HCT116 (cell line): ENCODE measurements around the gene ARPC1B. TPM values are rescaled to one million over a fixed set of nuclear protein-coding genes. Genes with fewer than 3 reads are reported as not detected.

ENCODE experiments used
- ATAC-seq: fragments of 200-7000 bp; cut with Tn5 transposase; 2 replicates; pipeline ENCODE4 v1.9.1; 2020; ENCODE audit warnings: mild to moderate bottlenecking, moderate library complexity
- BruUV-seq: library from RNA; stranded (reverse); fragments of 400-500 nt; replicated peaks from 2 replicates; lab custom pipeline; 2021; lab: Mats Ljungman, UMichigan
- CTCF ChIA-PET: fragments of 300-600 bp; sonication (Branson Sonifier 250); formaldehyde crosslinking; loops from one replicate; lab custom pipeline; 2021; ENCODE audit warnings: antibody characterized with exemption; lab: Charles Lee
- POLR2A ChIA-PET: fragments of 300-600, 350-600 bp; sonication (Branson Sonifier 250); formaldehyde crosslinking; loops from one replicate; lab custom pipeline; 2021; ENCODE audit warnings: antibody characterized with exemption; lab: Charles Lee
- RAD21 ChIA-PET, 2 experiments: fragments of 300-600 bp; sonication (Branson Sonifier 250); formaldehyde crosslinking; loops; one replicate each; lab custom pipeline; 2023; ENCODE audit warnings: low total read pairs in 2 of 2; ENCODE audit not compliant: uncharacterized antibody in 2 of 2, unreplicated experiment in 2 of 2, low non-redundant PET in 1 of 2; lab: Charles Lee
- DNase-seq: peaks from one replicate; pipeline ENCODE4 v3.0.0-alpha.2; 2010; ENCODE audit warnings: low read depth, low spot score
- H2AFZ ChIP-seq: fragments of 200-600 bp; shearing (Covaris generic), sonication (generic); 2 replicates; pipeline ENCODE4 v1.6.1; 2017; ENCODE audit warnings: low read depth, mixed run types, mixed read lengths, antibody characterized with exemption, low read length; ENCODE audit not compliant: poor library complexity, severe bottlenecking
- H3K27ac ChIP-seq: 2 replicates; pipeline ENCODE4 v1.5.1; 2012; ENCODE audit warnings: low read depth, low read length
- H3K27me3 ChIP-seq: fragments of 200-600 bp; sonication (generic); 2 replicates; pipeline ENCODE4 v1.6.1; 2016; ENCODE audit warnings: mixed run types, low read length, mixed read lengths; ENCODE audit not compliant: insufficient read depth
- H3K36me3 ChIP-seq, 2 experiments: fragments of 200-500 bp in 1 of 2; fragments of 200-600 bp in 1 of 2; sonication (Bioruptor generic) in 1 of 2; sonication (generic) in 1 of 2; 2 replicates each; pipeline versions ENCODE4 v1.5.1 to v1.6.1; 2014 to 2016; ENCODE audit warnings: low read length in 2 of 2, inconsistent platforms in 1 of 2, mixed read lengths in 1 of 2, mixed run types in 1 of 2; ENCODE audit not compliant: insufficient read depth in 2 of 2, control insufficient read depth in 1 of 2
- H3K4me1 ChIP-seq, 2 experiments: fragments of 200-600 bp in 1 of 2; sonication (generic) in 1 of 2; 2 replicates each; pipeline versions ENCODE4 v1.5.1 to v1.6.1; 2012 to 2017; ENCODE audit warnings: low read length in 2 of 2, inconsistent platforms in 1 of 2, mild to moderate bottlenecking in 1 of 2, mixed read lengths in 1 of 2, mixed run types in 1 of 2, moderate library complexity in 1 of 2; ENCODE audit not compliant: insufficient read depth in 2 of 2, control insufficient read depth in 1 of 2
- H3K4me2 ChIP-seq: fragments of 200-600 bp; sonication (generic); 2 replicates; pipeline ENCODE4 v1.6.1; 2017; ENCODE audit warnings: mixed run types, low read length, mixed read lengths
- H3K4me3 ChIP-seq, 2 experiments: fragments of 200-600 bp in 1 of 2; sonication (generic) in 1 of 2; replicated peaks in 1 of 2; 2 replicates each; pipeline ENCODE4 v1.5.1; 2011 to 2016; ENCODE audit warnings: low read length in 2 of 2, control low read depth in 1 of 2, low read depth in 1 of 2, mild to moderate bottlenecking in 1 of 2, mixed read lengths in 1 of 2, mixed run types in 1 of 2
- H3K79me2 ChIP-seq: fragments of 200-600 bp; sonication (generic); 2 replicates; pipeline ENCODE4 v1.6.1; 2017; ENCODE audit warnings: mild to moderate bottlenecking, mixed run types, low read length, moderate library complexity, mixed read lengths; ENCODE audit not compliant: insufficient read depth
- H3K9ac ChIP-seq: fragments of 200-600 bp; sonication (generic); 2 replicates; pipeline ENCODE4 v1.6.1; 2016; ENCODE audit warnings: low read length, mixed read lengths
- H3K9me2 ChIP-seq: fragments of 200-600 bp; sonication (generic), shearing (Covaris generic); 2 replicates; pipeline ENCODE4 v1.6.1; 2017; ENCODE audit warnings: mixed run types, mild to moderate bottlenecking, moderate library complexity; ENCODE audit not compliant: insufficient read depth
- H3K9me3 ChIP-seq, 2 experiments: fragments of 200-500 bp in 1 of 2; fragments of 200-600 bp in 1 of 2; sonication (Bioruptor generic) in 1 of 2; sonication (generic) in 1 of 2; 2 replicates each; pipeline ENCODE4 v1.6.1; 2014 to 2017; ENCODE audit warnings: low read length in 2 of 2, mixed read lengths in 2 of 2, inconsistent platforms in 1 of 2, low read depth in 1 of 2, mild to moderate bottlenecking in 1 of 2, mixed run types in 1 of 2, moderate library complexity in 1 of 2; ENCODE audit not compliant: control insufficient read depth in 1 of 2, insufficient read depth in 1 of 2
- H4K20me1 ChIP-seq: fragments of 200-600 bp; sonication (generic), shearing (Covaris generic); 2 replicates; pipeline ENCODE4 v1.6.1; 2017; ENCODE audit warnings: mixed run types, mild to moderate bottlenecking, moderate library complexity; ENCODE audit not compliant: insufficient read depth
- CBX3 ChIP-seq: IDR thresholded peaks from 2 replicates; pipeline ENCODE4 v1.6.1; 2012; ENCODE audit warnings: low read depth
- EZH2 ChIP-seq: fragments of 200-600 bp; sonication (generic); IDR thresholded peaks from 2 replicates; pipeline ENCODE4 v1.6.1; 2017; ENCODE audit warnings: antibody characterized with exemption, mixed run types
- FOSL1 ChIP-seq: IDR thresholded peaks from 2 replicates; pipeline ENCODE4 v1.6.1; 2012; ENCODE audit warnings: low read depth
- JUND ChIP-seq: IDR thresholded peaks from 2 replicates; pipeline ENCODE4 v1.6.1; 2012
- POLR2A ChIP-seq: IDR thresholded peaks from 2 replicates; pipeline ENCODE4 v1.7.0; 2011; ENCODE audit warnings: borderline replicate concordance; ENCODE audit not compliant: insufficient read depth, insufficient read length; ENCODE audit errors: extremely low read depth
- POLR2AphosphoS5 ChIP-seq: IDR thresholded peaks from 2 replicates; pipeline ENCODE4 v1.6.1; 2011; ENCODE audit warnings: mild to moderate bottlenecking, low read depth, low read length, moderate library complexity
- RAD21 ChIP-seq: IDR thresholded peaks from 2 replicates; pipeline ENCODE4 v1.6.1; 2012; ENCODE audit warnings: low read depth, mild to moderate bottlenecking
- SP1 ChIP-seq: IDR thresholded peaks from 2 replicates; pipeline ENCODE4 v1.6.1; 2012; ENCODE audit warnings: low read depth
- TCF7L2 ChIP-seq: IDR thresholded peaks from 2 replicates; pipeline ENCODE4 v1.7.0; 2011; ENCODE audit warnings: borderline replicate concordance, inconsistent platforms; ENCODE audit not compliant: insufficient read depth, insufficient read length; ENCODE audit errors: extremely low read depth
- intact Hi-C: fragments of 100-400 bp; cut with micrococcal nuclease; formaldehyde crosslinking; loops from 2 replicates; pipeline ENCODE4 v1.10.0; 2022
- total RNA-seq: library from RNA; stranded (reverse); gene quantifications from one replicate; pipeline ENCODE4 v1.2.1, GENCODE V29; 2021; ENCODE audit not compliant: unreplicated experiment
- TF ChIP-seq, protein P1 (sequence below): IDR thresholded peaks from 2 replicates; pipeline ENCODE4 v1.6.1; 2012
- TF ChIP-seq, protein P2 (sequence below), 3 experiments: fragments of 200-600 bp in 1 of 3; sonication (generic) in 1 of 3; IDR thresholded peaks in 2 of 3; conservative IDR thresholded peaks in 1 of 3; 2 replicates each; pipeline ENCODE4 v1.5.1; 2012 to 2017; ENCODE audit warnings: low read depth in 2 of 3, low read length in 2 of 3, antibody characterized with exemption in 1 of 3, borderline replicate concordance in 1 of 3, control low read depth in 1 of 3, mild to moderate bottlenecking in 1 of 3, mixed read lengths in 1 of 3, mixed run types in 1 of 3, moderate library complexity in 1 of 3; ENCODE audit not compliant: insufficient read depth in 1 of 3

The ARPC1B gene
- total RNA-seq, 1 experiment from 2014 or later: 192 TPM

DNA sequence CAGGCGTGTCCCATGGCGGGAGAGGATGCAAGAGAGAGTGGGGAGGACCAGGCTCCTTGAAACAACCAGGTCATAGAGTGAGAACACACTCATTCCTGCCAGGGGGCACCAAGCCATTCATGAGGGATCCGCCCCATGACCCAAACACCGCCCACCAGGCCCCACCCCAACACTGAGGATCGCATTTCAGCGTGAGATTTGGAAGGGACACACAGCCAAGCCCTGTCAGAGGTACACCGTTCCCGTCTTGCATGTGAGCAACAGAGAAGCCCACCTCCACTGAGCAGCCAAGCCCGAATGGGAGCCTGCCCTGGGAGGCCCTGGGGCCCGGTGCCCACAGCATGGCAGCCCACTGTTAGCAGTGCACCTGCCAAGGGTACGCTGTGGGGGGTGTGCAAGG is 7.9 kb upstream of the ARPC1B start:
- POLR2A ChIA-PET: no interaction called here
- BruUV-seq: no TSS peak
- Histone ChIP-seq H3K4me1 (peaks cover 10 to 33% of the 10 kb centered on the region in 2 experiments), H3K27me3 (no peaks in the 10 kb centered on the region), H3K36me3 (peaks cover 19 to 30% of the 10 kb centered on the region in 2 experiments; a peak in 3 of 4 replicates), H3K9ac (no peak overlapping the region), H3K9me3 (no peaks in the 10 kb centered on the region), H3K4me2 (no peak overlapping the region)
- CTCF ChIA-PET: no interaction called here
- no peak for TF ChIP-seq TCF7L2
- TF ChIP-seq RAD21: no peak
- no peak for TF ChIP-seq FOSL1
- TF ChIP-seq JUND: no peak
- TF ChIP-seq, all 23 proteins: peak for 0
- Histone ChIP-seq H4K20me1 (no peaks in the 10 kb centered on the region), H3K9me2 (no peaks in the 10 kb centered on the region), H2AFZ (no peak overlapping the region), H3K79me2 (no peaks in the 10 kb centered on the region), H3K4me3 (no peak overlapping the region), H3K27ac (no peak overlapping the region)
- intact Hi-C loops: no loop called here
- RAD21 ChIA-PET: no interaction called here
- DNase-seq: no peak
- no peak for ATAC-seq

DNA sequence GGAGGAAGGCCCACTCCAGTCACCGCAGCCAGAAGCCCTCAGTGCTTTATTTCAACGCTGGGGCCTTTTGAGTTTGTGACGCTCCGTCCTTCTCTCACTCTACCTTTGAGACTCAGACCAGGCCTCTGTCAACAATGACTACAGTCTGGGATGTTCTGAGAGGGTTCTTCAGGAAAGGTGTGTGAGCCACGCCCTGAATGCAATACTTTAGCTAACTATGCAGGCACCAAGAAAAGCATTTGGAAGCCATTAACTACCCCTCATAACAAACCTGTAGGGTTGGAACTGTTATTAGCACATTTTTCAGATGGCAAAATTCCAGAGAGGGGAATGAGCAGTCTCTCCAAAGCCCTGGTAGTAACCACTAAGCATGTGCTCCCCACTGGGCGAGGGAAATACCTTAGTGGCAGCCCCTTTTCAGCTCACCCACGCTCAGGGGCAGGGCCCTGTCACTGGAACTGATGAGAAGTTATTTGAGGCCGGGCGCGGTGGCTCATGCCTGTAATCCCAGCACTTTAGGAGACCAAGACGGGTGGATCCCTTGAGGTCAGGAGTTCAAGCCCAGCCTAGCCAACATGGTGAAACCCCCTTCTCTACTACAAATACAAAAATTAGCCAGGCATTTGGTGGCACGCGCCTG is 5.7 kb upstream of the ARPC1B start:
- Histone ChIP-seq H3K36me3 (peaks cover 11 to 22% of the 10 kb centered on the region in 2 experiments; a peak in 3 of 4 replicates), H3K4me2 (no peak overlapping the region), H4K20me1 (no peaks in the 10 kb centered on the region), H3K9me3 (no peaks in the 10 kb centered on the region), H3K4me3 (no peak overlapping the region), H3K79me2 (no peaks in the 10 kb centered on the region), H3K9me2 (no peaks in the 10 kb centered on the region), H3K27me3 (no peaks in the 10 kb centered on the region), H3K4me1 (peaks cover 25 to 52% of the 10 kb centered on the region in 2 experiments), H3K9ac (no peak overlapping the region), H3K27ac (no peak overlapping the region), H2AFZ (no peak overlapping the region)
- DNase-seq: no peak
- RAD21 ChIA-PET: no interaction called here
- intact Hi-C loops: no loop called here
- CTCF ChIA-PET: no interaction called here
- TF ChIP-seq CBX3 (no peak), FOSL1 (no peak), SP1 (no peak), TCF7L2 (no peak), EZH2 (no peak), POLR2AphosphoS5 (no peak), POLR2A (no peak)
- TF ChIP-seq, protein P1, sequence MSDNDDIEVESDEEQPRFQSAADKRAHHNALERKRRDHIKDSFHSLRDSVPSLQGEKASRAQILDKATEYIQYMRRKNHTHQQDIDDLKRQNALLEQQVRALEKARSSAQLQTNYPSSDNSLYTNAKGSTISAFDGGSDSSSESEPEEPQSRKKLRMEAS: no peak
- TF ChIP-seq, protein P2, sequence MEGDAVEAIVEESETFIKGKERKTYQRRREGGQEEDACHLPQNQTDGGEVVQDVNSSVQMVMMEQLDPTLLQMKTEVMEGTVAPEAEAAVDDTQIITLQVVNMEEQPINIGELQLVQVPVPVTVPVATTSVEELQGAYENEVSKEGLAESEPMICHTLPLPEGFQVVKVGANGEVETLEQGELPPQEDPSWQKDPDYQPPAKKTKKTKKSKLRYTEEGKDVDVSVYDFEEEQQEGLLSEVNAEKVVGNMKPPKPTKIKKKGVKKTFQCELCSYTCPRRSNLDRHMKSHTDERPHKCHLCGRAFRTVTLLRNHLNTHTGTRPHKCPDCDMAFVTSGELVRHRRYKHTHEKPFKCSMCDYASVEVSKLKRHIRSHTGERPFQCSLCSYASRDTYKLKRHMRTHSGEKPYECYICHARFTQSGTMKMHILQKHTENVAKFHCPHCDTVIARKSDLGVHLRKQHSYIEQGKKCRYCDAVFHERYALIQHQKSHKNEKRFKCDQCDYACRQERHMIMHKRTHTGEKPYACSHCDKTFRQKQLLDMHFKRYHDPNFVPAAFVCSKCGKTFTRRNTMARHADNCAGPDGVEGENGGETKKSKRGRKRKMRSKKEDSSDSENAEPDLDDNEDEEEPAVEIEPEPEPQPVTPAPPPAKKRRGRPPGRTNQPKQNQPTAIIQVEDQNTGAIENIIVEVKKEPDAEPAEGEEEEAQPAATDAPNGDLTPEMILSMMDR (IDR thresholded peaks at IDR 0.05 in 2 of 3, conservative IDR thresholded peaks at IDR 0.05 in 1 of 3; ENCODE audit: borderline replicate concordance in 1 of 3, insufficient read depth in 1 of 3, low read depth in 2 of 3, low read length in 2 of 3): no peak
- POLR2A ChIA-PET: no interaction called here
- no TSS peak for BruUV-seq
- no peak for ATAC-seq
